GM18951 (cell line): Measurements from ENCODE around the gene APOM.
A peak's percentile ranks its signal among the peaks of the same experiment; 100 is the strongest.

ENCODE experiments used
- POLR2A ChIP-seq: IDR thresholded peaks from 4 replicates; pipeline ENCODE4 v1.6.1; 2011; ENCODE audit warnings: mild to moderate bottlenecking; ENCODE audit not compliant: insufficient read length, insufficient read depth; ENCODE audit errors: extremely low read depth
- in situ Hi-C: fragments of 300-500 bp; cut with MboI; formaldehyde crosslinking; loops from one replicate; pipeline ENCODE4 v1.12.0; 2022; ENCODE audit warnings: low sequenced_read_pairs, mixed read lengths, inconsistent platforms; ENCODE audit not compliant: unreplicated experiment

Gene APOM

DNA sequence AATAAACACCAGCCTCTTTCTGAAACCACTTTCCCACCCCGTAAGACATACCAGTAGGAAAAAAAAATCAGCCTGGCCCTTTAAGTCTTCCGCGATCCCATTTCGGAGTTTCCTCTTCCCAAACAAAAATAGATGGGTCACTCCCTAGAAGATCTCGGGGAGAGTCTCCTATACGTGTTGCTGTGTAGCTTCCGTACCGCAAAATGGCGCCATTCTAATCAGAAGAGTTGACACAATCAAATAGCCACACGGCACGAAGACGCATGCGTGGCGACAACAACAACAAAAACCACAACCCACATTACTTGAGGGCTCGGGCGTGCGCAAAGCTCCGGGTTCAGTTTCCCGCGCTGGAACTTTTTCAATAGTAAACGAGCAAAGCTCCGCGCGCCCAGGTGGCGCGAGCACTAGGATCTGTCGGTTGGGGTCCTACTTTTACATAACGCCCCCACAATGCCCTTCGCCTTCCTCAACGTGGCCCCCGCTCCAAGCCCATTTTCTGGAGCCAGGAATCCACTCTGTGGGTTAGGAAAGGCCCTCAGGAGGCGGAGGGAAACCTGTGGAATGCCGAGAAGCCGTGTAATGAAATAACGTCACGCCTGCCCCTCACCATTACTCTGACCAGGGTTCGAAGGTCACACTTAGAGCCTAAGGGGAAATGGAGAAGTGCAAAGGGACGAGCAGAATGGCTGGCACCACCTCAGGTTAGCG lies 9.3 kb downstream of the APOM start, which contains the start of gene GPANK1:
Gene GPANK1, minus strand, starts transcription at position 208 of the 711 bp plus-strand sequence. CDS start 519 bp downstream, outside the sequence.
- peak; percentile 20 for TF ChIP-seq POLR2A
- in situ Hi-C loops, result no loop called here

DNA sequence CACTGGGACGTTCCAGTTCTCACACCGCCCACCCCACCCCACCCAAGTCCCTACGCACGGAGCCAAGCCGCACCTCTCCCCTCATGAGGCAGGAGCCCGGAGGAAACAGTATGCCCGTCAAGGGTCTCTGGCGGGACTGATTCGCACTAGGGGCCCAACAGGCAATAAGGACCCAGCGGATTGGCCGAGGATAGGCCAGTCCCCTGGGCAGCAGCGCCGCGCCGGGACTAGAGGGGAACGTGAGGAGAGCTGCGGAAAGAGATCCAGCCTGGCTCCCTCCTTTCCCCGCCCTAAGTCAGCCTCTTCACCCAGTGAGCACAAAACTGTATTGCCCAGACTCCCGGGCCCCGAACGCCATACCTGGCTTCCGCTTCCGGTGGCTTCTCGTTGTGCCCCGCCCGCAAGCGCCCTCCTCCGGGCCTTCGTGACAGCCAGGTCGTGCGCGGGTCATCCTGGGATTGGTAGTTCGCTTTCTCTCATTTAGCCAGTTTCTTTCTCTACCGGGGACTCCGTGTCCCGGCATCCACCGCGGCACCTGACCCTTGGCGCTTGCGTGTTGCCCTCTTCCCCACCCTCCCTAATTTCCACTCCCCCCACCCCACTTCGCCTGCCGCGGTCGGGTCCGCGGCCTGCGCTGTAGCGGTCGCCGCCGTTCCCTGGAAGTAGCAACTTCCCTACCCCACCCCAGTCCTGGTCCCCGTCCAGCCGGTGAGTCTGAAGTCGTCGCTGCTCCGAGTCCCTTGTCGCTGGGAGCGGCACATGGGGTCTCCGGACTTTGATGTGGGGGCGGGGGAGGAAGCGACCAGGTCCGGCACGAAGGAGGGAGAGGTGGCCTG lies 10.0 kb downstream of the APOM start, which contains the start of gene CSNK2B:
Gene CSNK2B, plus strand, starts transcription at position 580 of the 836 bp plus-strand sequence. CDS start 752 bp downstream, outside the sequence.
- in situ Hi-C loops, result no loop called here
- TF ChIP-seq POLR2A, result peak; percentile 79

GRCh38 chr6:31666337-31666965 lies 10.8 kb downstream of the APOM start:
- TF ChIP-seq POLR2A, result no peak
- in situ Hi-C loops, result no loop called here

- in situ Hi-C loops, result no loop called here
- no peak for TF ChIP-seq POLR2A
Observed at GRCh38 chr6:31669676-31670075, 14.0 kb downstream of the APOM start, which contains the start of gene LY6G5B. TSS of gene LY6G5B (plus strand) at chr6:31669976. CDS start at chr6:31670951, 975 bp downstream.

DNA sequence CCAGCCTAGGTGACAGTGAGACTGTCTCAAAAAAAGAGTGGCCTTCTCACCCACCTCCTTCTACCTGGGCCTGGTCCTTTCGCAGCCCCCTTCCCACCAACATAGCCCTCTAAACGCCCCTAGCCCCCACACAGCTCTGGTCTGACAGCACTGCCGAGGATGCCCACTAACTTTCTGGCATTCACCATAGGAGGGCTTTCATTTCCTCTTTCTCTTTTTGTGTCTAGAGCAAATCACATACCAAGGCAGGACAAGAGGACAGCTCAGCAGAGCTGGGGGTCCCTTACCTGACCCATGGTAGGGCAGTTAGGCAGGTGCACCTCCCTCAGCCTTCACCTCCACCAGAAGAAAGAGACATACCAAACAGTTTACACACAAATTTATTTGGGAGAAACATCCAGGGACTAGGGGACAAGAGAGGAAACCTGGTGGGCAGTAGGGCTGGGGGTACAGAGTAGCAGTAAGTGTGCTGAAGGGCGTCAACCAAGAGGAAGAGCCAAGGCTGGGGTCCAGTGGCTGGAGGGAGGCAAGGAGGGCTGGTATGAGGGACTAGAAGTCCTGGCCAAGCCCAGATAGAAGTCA lies 20.7 kb downstream of the APOM start:
- TF ChIP-seq POLR2A, result no peak
- in situ Hi-C loops, result no loop called here

GRCh38 chr6:31676904-31677303 lies 21.2 kb downstream of the APOM start:
- TF ChIP-seq POLR2A, result no peak
- in situ Hi-C loops, result no loop called here

DNA sequence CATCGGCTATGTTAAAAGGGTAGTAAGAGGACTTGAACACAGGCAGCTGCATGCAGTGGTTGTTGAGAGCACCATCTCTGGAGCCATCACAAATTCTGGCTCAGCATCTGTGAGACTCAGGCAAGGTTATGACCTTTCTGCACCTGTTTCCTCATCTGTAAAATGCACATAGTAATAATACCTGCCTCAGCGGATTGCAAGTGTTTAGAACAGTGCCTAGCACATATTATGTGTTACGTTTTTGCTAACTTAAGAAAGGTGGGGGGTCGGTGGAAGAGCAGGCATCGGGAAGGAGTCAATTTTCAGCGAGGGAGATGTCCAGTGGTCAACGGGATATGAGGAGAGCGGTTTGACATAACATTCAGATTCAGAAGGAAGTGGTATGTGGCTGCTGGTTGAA lies 22.3 kb downstream of the APOM start:
- in situ Hi-C loops, result no loop called here
- no peak for TF ChIP-seq POLR2A

GRCh38 chr6:31680226-31681134 lies 24.8 kb downstream of the APOM start, which contains the start of gene LY6G5C:
TSS of gene LY6G5C (minus strand) at chr6:31681067. CDS start at chr6:31680373, 694 bp downstream.
- in situ Hi-C loops, result no loop called here
- TF ChIP-seq POLR2A, result no peak

DNA sequence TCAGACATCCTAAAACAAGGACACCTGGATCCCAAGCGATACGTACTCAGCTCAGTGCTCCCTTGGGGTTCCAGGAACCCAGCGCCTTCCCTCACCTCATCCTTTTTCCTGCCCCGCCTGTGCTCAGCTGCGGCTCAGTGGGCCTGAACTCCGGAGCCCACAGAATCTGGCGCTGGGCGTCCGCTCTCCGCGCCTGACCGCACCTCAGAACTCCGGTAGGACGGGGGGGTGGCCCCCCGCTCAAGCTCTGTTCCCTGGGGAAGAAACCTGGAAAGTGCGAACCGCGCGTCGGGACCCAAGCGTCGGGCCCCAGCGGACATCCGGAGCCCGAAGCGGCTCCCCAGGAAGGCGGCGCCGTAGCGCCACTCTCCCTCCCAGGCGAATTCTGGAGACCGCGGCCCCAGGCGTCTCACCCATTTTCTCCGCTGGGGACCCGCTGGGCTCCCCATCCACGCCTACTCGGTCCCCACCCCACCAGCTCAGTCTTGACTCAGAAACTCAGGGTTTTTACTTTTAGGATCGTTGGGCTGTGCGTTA lies 25.5 kb downstream of the APOM start:
- in situ Hi-C loops, result no loop called here

GRCh38 chr6:31683591-31683990 lies 27.9 kb downstream of the APOM start:
- TF ChIP-seq POLR2A, result no peak
- in situ Hi-C loops, result no loop called here

More for the DNA sequence above, 25.5 kb downstream of the APOM start:
- TF ChIP-seq POLR2A, result peak; percentile 36

DNA sequence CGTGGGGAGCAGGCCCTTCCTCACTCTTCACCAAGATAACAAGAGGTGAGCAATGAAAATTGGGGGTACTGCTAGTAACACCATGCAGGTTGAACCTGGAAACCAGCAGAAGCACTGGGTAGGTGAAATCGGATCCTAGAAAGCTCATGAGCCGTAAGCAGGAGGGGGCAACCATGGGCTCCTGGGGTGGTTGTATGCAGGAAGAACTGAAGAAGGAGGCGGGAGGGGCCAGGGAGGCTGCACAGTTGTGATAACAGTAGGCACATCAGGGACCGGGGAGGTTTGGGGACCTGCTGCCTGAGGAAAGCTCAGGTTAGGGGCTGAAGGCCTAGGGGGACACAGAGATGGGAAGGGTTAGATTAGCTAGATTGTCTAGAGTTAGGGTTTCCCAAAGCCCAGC lies 30.8 kb downstream of the APOM start:
- in situ Hi-C loops, result no loop called here
- no peak for TF ChIP-seq POLR2A
